Activated T-cell treated with anti-CD3 and anti-CD28 coated beads, Interleukin-2, amount 50 U/mL, for 24 hours (primary cell): ENCODE measurements around the gene PRDM16.

ENCODE experiments used
- DNase-seq: peaks from one replicate; pipeline ENCODE4 v3.0.0-alpha.2; 2020
- H3K27ac Mint-ChIP-seq: 2 replicates; pipeline ENCODE4 v1.8.0; 2020; ENCODE audit warnings: mild to moderate bottlenecking, mixed read lengths
- H3K27me3 Mint-ChIP-seq: 2 replicates; pipeline ENCODE4 v1.8.0; 2020; ENCODE audit warnings: mixed read lengths
- H3K36me3 Mint-ChIP-seq: 2 replicates; pipeline ENCODE4 v1.8.0; 2020; ENCODE audit warnings: low read depth, mixed read lengths
- H3K4me1 Mint-ChIP-seq: 2 replicates; pipeline ENCODE4 v1.8.0; 2020; ENCODE audit warnings: low read depth, mixed read lengths
- H3K4me3 Mint-ChIP-seq: 2 replicates; pipeline ENCODE4 v1.8.0; 2020; ENCODE audit warnings: mild to moderate bottlenecking, moderate library complexity, mixed read lengths
- H3K9me3 Mint-ChIP-seq: 2 replicates; pipeline ENCODE4 v1.8.0; 2020; ENCODE audit warnings: mixed read lengths

Gene PRDM16

GRCh38 chr1:3075666-3076362 lies 6.8 kb downstream of the PRDM16 start:
- no peaks in the 10 kb centered on the region for H3K9me3 Mint-ChIP-seq
- H3K27ac Mint-ChIP-seq: no peak overlapping the region
- H3K4me1 Mint-ChIP-seq: peaks cover 1% of the 10 kb centered on the region
- no peak for DNase-seq
- H3K36me3 Mint-ChIP-seq: no peaks in the 10 kb centered on the region
- H3K27me3 Mint-ChIP-seq: peaks cover 56% of the 10 kb centered on the region
- H3K4me3 Mint-ChIP-seq: no peak overlapping the region

- Mint-ChIP-seq H3K4me1 (peaks cover 1% of the 10 kb centered on the region), H3K27ac (no peak overlapping the region), H3K4me3 (no peak overlapping the region), H3K36me3 (no peaks in the 10 kb centered on the region), H3K9me3 (no peaks in the 10 kb centered on the region), H3K27me3 (peaks cover 52% of the 10 kb centered on the region)
- DNase-seq: no peak
Observed at GRCh38 chr1:3076363-3076740, 7.3 kb downstream of the PRDM16 start.

- no peak for DNase-seq
- Mint-ChIP-seq H3K27me3 (peaks cover 45% of the 10 kb centered on the region), H3K9me3 (no peaks in the 10 kb centered on the region), H3K27ac (no peak overlapping the region), H3K4me3 (no peak overlapping the region), H3K4me1 (peaks cover 1% of the 10 kb centered on the region), H3K36me3 (no peaks in the 10 kb centered on the region)
Observed at GRCh38 chr1:3077081-3077480, 8.1 kb downstream of the PRDM16 start.

GRCh38 chr1:3077561-3077960 lies 8.6 kb downstream of the PRDM16 start:
- no peak for DNase-seq
- Mint-ChIP-seq H3K27ac (no peak overlapping the region), H3K27me3 (peaks cover 41% of the 10 kb centered on the region), H3K4me1 (peaks cover 1% of the 10 kb centered on the region), H3K36me3 (no peaks in the 10 kb centered on the region), H3K4me3 (no peak overlapping the region), H3K9me3 (no peaks in the 10 kb centered on the region)

- Mint-ChIP-seq H3K36me3 (no peaks in the 10 kb centered on the region), H3K9me3 (no peaks in the 10 kb centered on the region), H3K4me1 (peaks cover 1% of the 10 kb centered on the region), H3K27me3 (peaks cover 41% of the 10 kb centered on the region), H3K4me3 (no peak overlapping the region), H3K27ac (no peak overlapping the region)
- DNase-seq: no peak
Observed at GRCh38 chr1:3078430-3078861, 9.4 kb downstream of the PRDM16 start.

- peaks cover 1% of the 10 kb centered on the region for H3K4me1 Mint-ChIP-seq
- DNase-seq: no peak
- no peak overlapping the region for H3K4me3 Mint-ChIP-seq
- H3K27me3 Mint-ChIP-seq: peaks cover 43% of the 10 kb centered on the region
- H3K9me3 Mint-ChIP-seq: no peaks in the 10 kb centered on the region
- H3K36me3 Mint-ChIP-seq: no peaks in the 10 kb centered on the region
- no peak overlapping the region for H3K27ac Mint-ChIP-seq
Observed at GRCh38 chr1:3078871-3079270, 9.9 kb downstream of the PRDM16 start.

- Mint-ChIP-seq H3K4me3 (no peak overlapping the region), H3K27ac (no peak overlapping the region), H3K9me3 (no peaks in the 10 kb centered on the region), H3K36me3 (no peaks in the 10 kb centered on the region), H3K27me3 (peaks cover 37% of the 10 kb centered on the region), H3K4me1 (peaks cover 1% of the 10 kb centered on the region)
- DNase-seq: no peak
Observed at GRCh38 chr1:3079381-3080052, 10.5 kb downstream of the PRDM16 start.

GRCh38 chr1:3080053-3080955 lies 11.3 kb downstream of the PRDM16 start:
- no peak for DNase-seq
- H3K27me3 Mint-ChIP-seq: peaks cover 29% of the 10 kb centered on the region
- H3K4me3 Mint-ChIP-seq: no peak overlapping the region
- H3K36me3 Mint-ChIP-seq: no peaks in the 10 kb centered on the region
- no peak overlapping the region for H3K27ac Mint-ChIP-seq
- H3K4me1 Mint-ChIP-seq: peaks cover 1% of the 10 kb centered on the region
- no peaks in the 10 kb centered on the region for H3K9me3 Mint-ChIP-seq

- DNase-seq: no peak
- no peak overlapping the region for H3K4me3 Mint-ChIP-seq
- no peaks in the 10 kb centered on the region for H3K36me3 Mint-ChIP-seq
- peaks cover 23% of the 10 kb centered on the region for H3K27me3 Mint-ChIP-seq
- no peak overlapping the region for H3K27ac Mint-ChIP-seq
- H3K4me1 Mint-ChIP-seq: peaks cover 1% of the 10 kb centered on the region
- H3K9me3 Mint-ChIP-seq: no peaks in the 10 kb centered on the region
Observed at GRCh38 chr1:3081171-3081683, 12.2 kb downstream of the PRDM16 start.

- no peak for DNase-seq
- H3K27ac Mint-ChIP-seq: no peak overlapping the region
- no peaks in the 10 kb centered on the region for H3K36me3 Mint-ChIP-seq
- H3K27me3 Mint-ChIP-seq: peaks cover 22% of the 10 kb centered on the region
- peaks cover 1% of the 10 kb centered on the region for H3K4me1 Mint-ChIP-seq
- no peaks in the 10 kb centered on the region for H3K9me3 Mint-ChIP-seq
- H3K4me3 Mint-ChIP-seq: no peak overlapping the region
Observed at GRCh38 chr1:3082051-3082450, 13.0 kb downstream of the PRDM16 start.

GRCh38 chr1:3082571-3083516 lies 13.8 kb downstream of the PRDM16 start:
- peaks cover 1% of the 10 kb centered on the region for H3K4me1 Mint-ChIP-seq
- no peak overlapping the region for H3K4me3 Mint-ChIP-seq
- H3K9me3 Mint-ChIP-seq: no peaks in the 10 kb centered on the region

GRCh38 chr1:3084154-3084553 lies 15.2 kb downstream of the PRDM16 start:
- H3K27ac Mint-ChIP-seq: no peak overlapping the region
- no peak overlapping the region for H3K4me3 Mint-ChIP-seq
- no peaks in the 10 kb centered on the region for H3K36me3 Mint-ChIP-seq
- no peak for DNase-seq
- no peaks in the 10 kb centered on the region for H3K9me3 Mint-ChIP-seq
- H3K27me3 Mint-ChIP-seq: peaks cover 4% of the 10 kb centered on the region
- no peaks in the 10 kb centered on the region for H3K4me1 Mint-ChIP-seq

More at GRCh38 chr1:3082571-3083516, 13.8 kb downstream of the PRDM16 start:
- H3K27ac Mint-ChIP-seq: no peak overlapping the region
- H3K36me3 Mint-ChIP-seq: no peaks in the 10 kb centered on the region
- peaks cover 16% of the 10 kb centered on the region for H3K27me3 Mint-ChIP-seq
- no peak for DNase-seq

- Mint-ChIP-seq H3K4me1 (no peaks in the 10 kb centered on the region), H3K9me3 (no peaks in the 10 kb centered on the region), H3K27ac (no peak overlapping the region), H3K36me3 (no peaks in the 10 kb centered on the region), H3K4me3 (no peak overlapping the region), H3K27me3 (peaks cover 2% of the 10 kb centered on the region)
- DNase-seq: no peak
Observed at GRCh38 chr1:3084726-3085125, 15.7 kb downstream of the PRDM16 start.

GRCh38 chr1:3085721-3086120 lies 16.7 kb downstream of the PRDM16 start:
- Mint-ChIP-seq H3K4me1 (no peaks in the 10 kb centered on the region), H3K36me3 (no peaks in the 10 kb centered on the region), H3K4me3 (no peak overlapping the region), H3K27me3 (peaks cover 2% of the 10 kb centered on the region), H3K27ac (no peak overlapping the region), H3K9me3 (no peaks in the 10 kb centered on the region)
- DNase-seq: no peak
